GM06990 (cell line): ENCODE results near the gene NAV2.

Experiments
- DNase-seq: peaks from one replicate; pipeline ENCODE4 v3.0.0-alpha.2; 2011; ENCODE audit not compliant: insufficient read length; ENCODE audit errors: extremely low read depth
- H3K27me3 ChIP-seq: replicated peaks from 2 replicates; pipeline ENCODE4 v1.6.0; 2011; ENCODE audit warnings: low read length; ENCODE audit not compliant: control insufficient read depth, insufficient read depth
- H3K36me3 ChIP-seq: 2 replicates; pipeline ENCODE4 v1.5.1; 2011; ENCODE audit warnings: low read length; ENCODE audit not compliant: control insufficient read depth, insufficient read depth
- H3K4me3 ChIP-seq: replicated peaks from 2 replicates; pipeline ENCODE4 v1.5.1; 2011; ENCODE audit warnings: low read depth, mild to moderate bottlenecking, control low read depth, low read length
- TF ChIP-seq, protein P1 (sequence below): IDR thresholded peaks from 2 replicates; pipeline ENCODE4 v1.5.1; 2011; ENCODE audit warnings: low read length, control low read depth, mild to moderate bottlenecking, inconsistent platforms; ENCODE audit not compliant: insufficient read depth, poor library complexity, severe bottlenecking

NAV2 gene

DNA sequence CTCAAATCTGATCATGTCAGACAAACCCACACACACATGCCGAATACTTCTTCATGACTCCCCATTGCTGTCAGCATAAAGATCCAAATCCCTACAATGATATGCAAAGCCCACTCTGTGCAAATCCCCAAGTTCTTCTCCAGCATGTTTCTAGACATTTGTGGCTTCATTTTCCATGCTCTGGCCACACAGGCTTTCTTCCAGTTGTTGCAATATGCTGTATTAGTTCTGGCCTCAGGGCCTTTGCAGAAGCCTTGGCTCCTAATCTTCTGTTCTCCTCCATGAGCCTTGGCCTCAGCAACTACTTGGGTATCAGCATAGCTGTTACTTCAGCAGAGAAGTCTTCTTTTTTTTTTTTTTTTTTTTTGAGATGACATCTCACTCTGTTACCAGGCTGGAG is 49.6 kb downstream of the NAV2 start:
- TF ChIP-seq, protein P1, sequence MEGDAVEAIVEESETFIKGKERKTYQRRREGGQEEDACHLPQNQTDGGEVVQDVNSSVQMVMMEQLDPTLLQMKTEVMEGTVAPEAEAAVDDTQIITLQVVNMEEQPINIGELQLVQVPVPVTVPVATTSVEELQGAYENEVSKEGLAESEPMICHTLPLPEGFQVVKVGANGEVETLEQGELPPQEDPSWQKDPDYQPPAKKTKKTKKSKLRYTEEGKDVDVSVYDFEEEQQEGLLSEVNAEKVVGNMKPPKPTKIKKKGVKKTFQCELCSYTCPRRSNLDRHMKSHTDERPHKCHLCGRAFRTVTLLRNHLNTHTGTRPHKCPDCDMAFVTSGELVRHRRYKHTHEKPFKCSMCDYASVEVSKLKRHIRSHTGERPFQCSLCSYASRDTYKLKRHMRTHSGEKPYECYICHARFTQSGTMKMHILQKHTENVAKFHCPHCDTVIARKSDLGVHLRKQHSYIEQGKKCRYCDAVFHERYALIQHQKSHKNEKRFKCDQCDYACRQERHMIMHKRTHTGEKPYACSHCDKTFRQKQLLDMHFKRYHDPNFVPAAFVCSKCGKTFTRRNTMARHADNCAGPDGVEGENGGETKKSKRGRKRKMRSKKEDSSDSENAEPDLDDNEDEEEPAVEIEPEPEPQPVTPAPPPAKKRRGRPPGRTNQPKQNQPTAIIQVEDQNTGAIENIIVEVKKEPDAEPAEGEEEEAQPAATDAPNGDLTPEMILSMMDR, result no peak
- Histone ChIP-seq H3K4me3 (no peak overlapping the region), H3K27me3 (no peaks in the 10 kb centered on the region; the same call in none of the 2 replicates), H3K36me3 (no peaks in the 10 kb centered on the region)
- no peak for DNase-seq

DNA sequence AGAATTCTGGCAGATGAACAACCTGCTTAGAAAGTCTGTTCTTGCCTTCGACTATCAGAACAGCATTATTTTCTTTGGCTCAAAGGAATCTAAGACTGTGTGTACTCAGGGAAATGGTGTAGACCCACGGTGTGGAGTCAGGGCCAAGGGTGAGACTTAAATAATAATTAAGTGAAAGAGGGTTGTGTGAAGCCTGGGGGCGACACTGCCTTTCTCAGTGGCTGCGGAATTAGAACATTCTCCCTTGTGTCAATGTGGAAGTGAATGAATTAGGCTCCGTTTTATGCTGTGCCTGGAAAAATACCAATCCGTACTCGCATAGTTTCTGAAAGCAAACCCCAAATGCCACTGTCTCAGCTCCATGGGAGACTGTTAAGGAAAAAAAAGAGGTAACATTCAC is 50.7 kb downstream of the NAV2 start:
- TF ChIP-seq, protein P1, result no peak
- no peaks in the 10 kb centered on the region for H3K36me3 ChIP-seq
- DNase-seq, result no peak
- H3K27me3 ChIP-seq, result no peaks in the 10 kb centered on the region; the same call in none of the 2 replicates
- no peak overlapping the region for H3K4me3 ChIP-seq

DNA sequence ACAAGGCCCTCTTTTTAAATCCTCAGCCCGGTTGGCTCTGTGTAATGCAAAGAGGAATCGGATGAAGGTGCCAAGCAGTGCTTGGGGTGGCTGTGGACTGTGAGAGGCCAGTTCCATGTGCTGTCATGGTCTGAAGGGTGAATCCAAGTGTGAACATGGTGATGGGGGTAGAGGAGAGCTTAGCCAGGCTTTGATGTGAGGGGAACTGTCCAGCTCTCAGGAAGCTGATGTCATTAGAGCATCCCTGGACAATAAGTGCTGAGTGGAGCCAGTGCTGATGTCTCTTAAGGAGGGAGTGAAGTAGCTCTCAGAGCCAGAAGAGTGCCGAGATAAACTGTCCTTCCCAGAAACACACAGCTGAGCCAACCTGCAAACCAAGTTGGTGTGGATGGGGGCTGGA is 53.6 kb downstream of the NAV2 start:
- no peaks in the 10 kb centered on the region for H3K36me3 ChIP-seq
- no peaks in the 10 kb centered on the region; the same call in 1 of the 2 replicates for H3K27me3 ChIP-seq
- TF ChIP-seq, protein P1, result no peak
- no peak for DNase-seq
- H3K4me3 ChIP-seq, result no peak overlapping the region

DNA sequence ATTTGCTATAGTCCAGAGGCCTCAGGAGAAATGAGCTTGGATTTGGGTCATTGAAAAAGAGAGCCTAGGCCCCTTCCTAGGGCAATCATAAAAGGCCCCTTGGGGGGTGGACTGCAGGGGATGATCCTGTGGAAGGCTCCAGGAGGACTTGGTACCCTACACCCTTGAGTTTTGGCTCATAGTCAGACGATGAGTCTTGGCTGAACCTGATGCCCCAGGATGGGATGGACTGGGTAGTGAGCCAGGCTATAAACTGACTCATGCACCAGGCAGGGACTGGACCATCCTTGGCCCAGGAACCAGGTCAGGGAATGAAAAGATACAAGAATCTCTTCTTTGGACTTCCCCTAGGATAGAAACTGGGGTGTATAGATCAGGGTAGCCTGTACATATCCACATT is 54.2 kb downstream of the NAV2 start:
- Histone ChIP-seq H3K27me3 (no peaks in the 10 kb centered on the region; the same call in 1 of the 2 replicates), H3K36me3 (no peaks in the 10 kb centered on the region), H3K4me3 (no peak overlapping the region)
- DNase-seq, result no peak
- TF ChIP-seq, protein P1, result no peak

DNA sequence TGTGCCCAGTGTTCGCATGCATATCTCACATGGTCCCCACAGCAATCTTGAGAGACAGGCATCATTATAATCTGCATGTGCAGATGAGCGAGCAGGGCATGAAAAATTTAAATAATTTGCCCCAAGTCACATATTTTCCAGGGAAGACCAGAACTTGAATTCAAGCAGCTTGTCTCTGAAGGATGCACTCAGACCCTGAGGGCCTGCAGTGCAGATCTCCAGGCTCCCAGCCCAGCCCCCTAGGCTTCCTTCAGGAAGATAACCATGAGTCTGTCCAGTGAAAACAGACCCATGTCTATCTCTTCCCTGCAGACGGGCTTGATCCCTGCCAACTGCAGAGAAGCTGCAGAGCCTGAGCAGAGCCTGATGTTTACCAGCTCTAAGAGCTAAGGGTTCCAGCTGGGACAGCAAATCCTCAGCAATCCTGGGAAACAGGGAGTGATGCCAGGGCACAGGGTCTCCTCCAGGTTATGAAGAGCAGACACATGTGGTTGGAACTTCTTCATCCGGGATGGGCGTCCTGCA is 55.1 kb downstream of the NAV2 start:
- DNase-seq, result no peak
- TF ChIP-seq, protein P1, result no peak
- no peaks in the 10 kb centered on the region; the same call in 1 of the 2 replicates for H3K27me3 ChIP-seq
- no peak overlapping the region for H3K4me3 ChIP-seq
- no peaks in the 10 kb centered on the region for H3K36me3 ChIP-seq

DNA sequence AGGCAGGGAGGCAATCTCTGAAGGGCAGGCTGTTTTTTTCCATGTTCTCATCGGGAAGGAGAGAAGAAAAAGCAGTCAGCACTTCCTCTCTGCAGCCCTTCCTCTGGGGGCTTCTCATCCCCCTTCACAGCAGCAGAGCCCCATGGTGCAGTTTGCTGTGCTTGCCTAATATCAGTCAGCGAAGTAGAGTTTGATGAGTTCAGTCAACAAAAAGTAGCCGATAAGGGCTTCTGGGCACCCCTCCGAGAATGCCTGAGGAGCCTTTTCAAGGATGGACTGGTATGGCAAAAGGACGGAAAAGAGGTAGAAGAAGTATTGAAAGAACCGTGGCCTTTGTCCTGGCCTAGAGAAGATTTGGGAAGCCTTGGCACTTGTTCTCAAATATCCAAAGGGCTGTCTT is 55.6 kb downstream of the NAV2 start:
- no peaks in the 10 kb centered on the region; the same call in 1 of the 2 replicates for H3K27me3 ChIP-seq
- no peaks in the 10 kb centered on the region for H3K36me3 ChIP-seq
- no peak for DNase-seq
- H3K4me3 ChIP-seq, result no peak overlapping the region
- TF ChIP-seq, protein P1, result no peak
